HEK293 (cell line): ENCODE data around the gene POLR2L.

Source experiments
- CTCF ChIA-PET: fragments of 350-600 bp; formaldehyde crosslinking; extraction: SDS; loops from one replicate; lab custom pipeline; 2021; ENCODE audit warnings: antibody characterized with exemption; lab: Yijun Ruan, JAX
- POLR2A ChIA-PET: fragments of 300-600 bp; formaldehyde crosslinking; extraction: SDS; loops from one replicate; lab custom pipeline; 2020; ENCODE audit warnings: antibody characterized with exemption, inconsistent platforms; lab: Yijun Ruan, JAX
- H3K27ac ChIP-seq: fragments of 200-500 bp; sonication (Bioruptor generic); 2 replicates; pipeline ENCODE4 v1.5.1; 2014; ENCODE audit warnings: low read depth, low read length, control low read depth, inconsistent platforms; ENCODE audit errors: extremely low read depth
- H3K36me3 ChIP-seq, 2 experiments: fragments of 200-500 bp in 1 of 2; sonication (Bioruptor generic) in 1 of 2; 1 replicate in 1 of 2; 2 replicates in 1 of 2; pipeline ENCODE4 v1.5.1; 2014 to 2017; ENCODE audit warnings: inconsistent platforms in 2 of 2, low read length in 2 of 2; ENCODE audit not compliant: control insufficient read depth in 2 of 2, insufficient read depth in 1 of 2
- H3K4me1 ChIP-seq: fragments of 200-500 bp; sonication (Bioruptor generic); 2 replicates; pipeline ENCODE4 v1.5.1; 2014; ENCODE audit warnings: mild to moderate bottlenecking, low read length, inconsistent platforms; ENCODE audit not compliant: control insufficient read depth, insufficient read depth
- H3K4me3 ChIP-seq: 2 replicates; pipeline ENCODE4 v1.5.1; 2011; ENCODE audit warnings: low read depth, mild to moderate bottlenecking, control low read depth, low read length, moderate library complexity
- H3K9me3 ChIP-seq: fragments of 200-500 bp; sonication (Bioruptor generic); 2 replicates; pipeline ENCODE4 v1.5.1; 2014; ENCODE audit warnings: low read depth, low read length, inconsistent platforms; ENCODE audit not compliant: control insufficient read depth, insufficient read depth
- KLF16 ChIP-seq: fragments of 450-650 bp; formaldehyde crosslinking; IDR thresholded peaks from 2 replicates; pipeline ENCODE4 v1.5.1; 2017; ENCODE audit warnings: missing biosample characterization, missing genetic modification characterization
- KLF8 ChIP-seq: fragments of 450-650 bp; formaldehyde crosslinking; IDR thresholded peaks from 2 replicates; pipeline ENCODE4 v1.5.1; 2016; ENCODE audit warnings: missing biosample characterization, missing genetic modification characterization
- PRDM10 ChIP-seq: fragments of 450-650 bp; formaldehyde crosslinking; IDR thresholded peaks from 2 replicates; pipeline ENCODE4 v1.5.1; 2016; ENCODE audit warnings: missing biosample characterization, missing genetic modification characterization
- TRIM28 ChIP-seq: IDR thresholded peaks from 2 replicates; pipeline ENCODE4 v1.6.1; 2011; ENCODE audit warnings: low read length, control low read depth, borderline replicate concordance
- YY2 ChIP-seq: fragments of 450-650 bp; formaldehyde crosslinking; IDR thresholded peaks from 2 replicates; pipeline ENCODE4 v1.5.1; 2016; ENCODE audit warnings: missing biosample characterization, missing genetic modification characterization
- ZBTB17 ChIP-seq: fragments of 450-650 bp; formaldehyde crosslinking; IDR thresholded peaks from 2 replicates; pipeline ENCODE4 v1.5.1; 2016; ENCODE audit warnings: missing biosample characterization, missing genetic modification characterization
- ZBTB20 ChIP-seq: fragments of 450-650 bp; formaldehyde crosslinking; IDR thresholded peaks from 2 replicates; pipeline ENCODE4 v1.5.1; 2016; ENCODE audit warnings: missing biosample characterization, missing genetic modification characterization
- ZFHX2 ChIP-seq: fragments of 450-650 bp; formaldehyde crosslinking; conservative IDR thresholded peaks from 2 replicates; pipeline ENCODE4 v1.5.1; 2016; ENCODE audit warnings: missing biosample characterization, missing genetic modification characterization
- ZNF155 ChIP-seq: fragments of 450-650 bp; formaldehyde crosslinking; IDR thresholded peaks from 2 replicates; pipeline ENCODE4 v1.5.1; 2016; ENCODE audit warnings: missing biosample characterization, missing genetic modification characterization
- ZNF16 ChIP-seq: fragments of 450-650 bp; formaldehyde crosslinking; IDR thresholded peaks from 2 replicates; pipeline ENCODE4 v1.5.1; 2016; ENCODE audit warnings: low read depth, missing biosample characterization, missing genetic modification characterization
- ZNF214 ChIP-seq: fragments of 450-650 bp; formaldehyde crosslinking; IDR thresholded peaks from 2 replicates; pipeline ENCODE4 v1.5.1; 2017; ENCODE audit warnings: missing biosample characterization, mild to moderate bottlenecking, missing genetic modification characterization, borderline replicate concordance
- ZNF341 ChIP-seq: fragments of 450-650 bp; formaldehyde crosslinking; IDR thresholded peaks from 2 replicates; pipeline ENCODE4; 2016; ENCODE audit warnings: low read depth, missing biosample characterization, missing genetic modification characterization
- ZNF473 ChIP-seq: fragments of 450-650 bp; formaldehyde crosslinking; IDR thresholded peaks from 2 replicates; pipeline ENCODE4 v1.5.1; 2017; ENCODE audit warnings: missing biosample characterization, missing genetic modification characterization
- ZNF544 ChIP-seq: fragments of 450-650 bp; formaldehyde crosslinking; IDR thresholded peaks from 2 replicates; pipeline ENCODE4 v1.5.0; 2017; ENCODE audit warnings: missing biosample characterization, missing genetic modification characterization
- ZNF600 ChIP-seq: fragments of 450-650 bp; formaldehyde crosslinking; IDR thresholded peaks from 2 replicates; pipeline ENCODE4 v1.5.1; 2016; ENCODE audit warnings: missing biosample characterization, missing genetic modification characterization
- ZNF791 ChIP-seq: fragments of 450-650 bp; formaldehyde crosslinking; IDR thresholded peaks from 2 replicates; pipeline ENCODE4 v1.5.1; 2016; ENCODE audit warnings: missing biosample characterization, missing genetic modification characterization
- ZNF837 ChIP-seq: fragments of 450-650 bp; formaldehyde crosslinking; IDR thresholded peaks from 2 replicates; pipeline ENCODE4 v1.5.1; 2016; ENCODE audit warnings: missing biosample characterization, missing genetic modification characterization
- ZSCAN16 ChIP-seq: fragments of 450-650 bp; formaldehyde crosslinking; IDR thresholded peaks from 2 replicates; pipeline ENCODE4 v1.5.1; 2016; ENCODE audit warnings: missing biosample characterization, missing genetic modification characterization
- TF ChIP-seq, protein P1 (sequence below): fragments of 450-650 bp; IDR thresholded peaks from 2 replicates; pipeline ENCODE4 v1.5.1; 2018; ENCODE audit warnings: missing biosample characterization, mild to moderate bottlenecking, missing genetic modification characterization
- TF ChIP-seq, protein P2 (sequence below): fragments of 450-650 bp; formaldehyde crosslinking; IDR thresholded peaks from 2 replicates; pipeline ENCODE4 v1.5.1; 2016; ENCODE audit warnings: missing biosample characterization, missing genetic modification characterization
- TF ChIP-seq, protein P3 (sequence below): fragments of 450-650 bp; formaldehyde crosslinking; IDR thresholded peaks from 2 replicates; pipeline ENCODE4 v1.5.1; 2016; ENCODE audit warnings: missing biosample characterization, missing genetic modification characterization
- TF ChIP-seq, protein P4 (sequence below): fragments of 450-650 bp; formaldehyde crosslinking; IDR thresholded peaks from 2 replicates; pipeline ENCODE4 v1.5.1; 2016; ENCODE audit warnings: missing biosample characterization, missing genetic modification characterization, borderline replicate concordance

Gene POLR2L

GRCh38 chr11:798093-798713 lies 44.1 kb downstream of the POLR2L start, which contains the start of gene SLC25A22 (continued):
- TF ChIP-seq, protein P1, sequence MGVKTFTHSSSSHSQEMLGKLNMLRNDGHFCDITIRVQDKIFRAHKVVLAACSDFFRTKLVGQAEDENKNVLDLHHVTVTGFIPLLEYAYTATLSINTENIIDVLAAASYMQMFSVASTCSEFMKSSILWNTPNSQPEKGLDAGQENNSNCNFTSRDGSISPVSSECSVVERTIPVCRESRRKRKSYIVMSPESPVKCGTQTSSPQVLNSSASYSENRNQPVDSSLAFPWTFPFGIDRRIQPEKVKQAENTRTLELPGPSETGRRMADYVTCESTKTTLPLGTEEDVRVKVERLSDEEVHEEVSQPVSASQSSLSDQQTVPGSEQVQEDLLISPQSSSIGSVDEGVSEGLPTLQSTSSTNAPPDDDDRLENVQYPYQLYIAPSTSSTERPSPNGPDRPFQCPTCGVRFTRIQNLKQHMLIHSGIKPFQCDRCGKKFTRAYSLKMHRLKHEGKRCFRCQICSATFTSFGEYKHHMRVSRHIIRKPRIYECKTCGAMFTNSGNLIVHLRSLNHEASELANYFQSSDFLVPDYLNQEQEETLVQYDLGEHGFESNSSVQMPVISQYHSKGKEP, result no peak
- TF ChIP-seq ZNF544 (tag by site-specific recombination) (no peak), PRDM10 (tag by site-specific recombination) (no peak), ZNF791 (tag by site-specific recombination) (no peak), YY2 (tag by site-specific recombination) (no peak), ZNF473 (no peak)
- TF ChIP-seq, protein P2, sequence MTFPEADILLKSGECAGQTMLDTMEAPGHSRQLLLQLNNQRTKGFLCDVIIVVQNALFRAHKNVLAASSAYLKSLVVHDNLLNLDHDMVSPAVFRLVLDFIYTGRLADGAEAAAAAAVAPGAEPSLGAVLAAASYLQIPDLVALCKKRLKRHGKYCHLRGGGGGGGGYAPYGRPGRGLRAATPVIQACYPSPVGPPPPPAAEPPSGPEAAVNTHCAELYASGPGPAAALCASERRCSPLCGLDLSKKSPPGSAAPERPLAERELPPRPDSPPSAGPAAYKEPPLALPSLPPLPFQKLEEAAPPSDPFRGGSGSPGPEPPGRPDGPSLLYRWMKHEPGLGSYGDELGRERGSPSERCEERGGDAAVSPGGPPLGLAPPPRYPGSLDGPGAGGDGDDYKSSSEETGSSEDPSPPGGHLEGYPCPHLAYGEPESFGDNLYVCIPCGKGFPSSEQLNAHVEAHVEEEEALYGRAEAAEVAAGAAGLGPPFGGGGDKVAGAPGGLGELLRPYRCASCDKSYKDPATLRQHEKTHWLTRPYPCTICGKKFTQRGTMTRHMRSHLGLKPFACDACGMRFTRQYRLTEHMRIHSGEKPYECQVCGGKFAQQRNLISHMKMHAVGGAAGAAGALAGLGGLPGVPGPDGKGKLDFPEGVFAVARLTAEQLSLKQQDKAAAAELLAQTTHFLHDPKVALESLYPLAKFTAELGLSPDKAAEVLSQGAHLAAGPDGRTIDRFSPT (tag by site-specific recombination), result peak; percentile 88
- TF ChIP-seq, protein P3, sequence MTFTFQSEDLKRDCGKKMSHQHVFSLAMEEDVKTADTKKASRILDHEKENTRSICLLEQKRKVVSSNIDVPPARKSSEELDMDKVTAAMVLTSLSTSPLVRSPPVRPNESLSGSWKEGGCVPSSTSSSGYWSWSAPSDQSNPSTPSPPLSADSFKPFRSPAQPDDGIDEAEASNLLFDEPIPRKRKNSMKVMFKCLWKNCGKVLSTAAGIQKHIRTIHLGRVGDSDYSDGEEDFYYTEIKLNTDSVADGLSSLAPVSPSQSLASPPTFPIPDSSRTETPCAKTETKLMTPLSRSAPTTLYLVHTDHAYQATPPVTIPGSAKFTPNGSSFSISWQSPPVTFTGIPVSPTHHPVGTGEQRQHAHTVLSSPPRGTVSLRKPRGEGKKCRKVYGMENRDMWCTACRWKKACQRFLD (tag by site-specific recombination), result no peak
- TF ChIP-seq, protein P4, sequence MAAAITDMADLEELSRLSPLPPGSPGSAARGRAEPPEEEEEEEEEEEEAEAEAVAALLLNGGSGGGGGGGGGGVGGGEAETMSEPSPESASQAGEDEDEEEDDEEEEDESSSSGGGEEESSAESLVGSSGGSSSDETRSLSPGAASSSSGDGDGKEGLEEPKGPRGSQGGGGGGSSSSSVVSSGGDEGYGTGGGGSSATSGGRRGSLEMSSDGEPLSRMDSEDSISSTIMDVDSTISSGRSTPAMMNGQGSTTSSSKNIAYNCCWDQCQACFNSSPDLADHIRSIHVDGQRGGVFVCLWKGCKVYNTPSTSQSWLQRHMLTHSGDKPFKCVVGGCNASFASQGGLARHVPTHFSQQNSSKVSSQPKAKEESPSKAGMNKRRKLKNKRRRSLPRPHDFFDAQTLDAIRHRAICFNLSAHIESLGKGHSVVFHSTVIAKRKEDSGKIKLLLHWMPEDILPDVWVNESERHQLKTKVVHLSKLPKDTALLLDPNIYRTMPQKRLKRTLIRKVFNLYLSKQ, result no peak

GRCh38 chr11:797296-798092 lies 44.8 kb downstream of the POLR2L start:
- peaks cover 0 to 58% of the 10 kb centered on the region in 2 experiments; a peak in 1 of 3 replicates for H3K36me3 ChIP-seq
- no peaks in the 10 kb centered on the region for H3K9me3 ChIP-seq
- ChIA-PET POLR2A (interaction anchor here (0.5 to 1.8 kb wide), 11 partner anchors 9 to 262 kb away, joined by 3 to 10 read pairs (median 3); partner anchors contain the start of genes HRAS, PNPLA2 and RPLP2), CTCF (interaction anchor here (0.9 kb wide), 1 partner anchor 51 kb away, joined by 3 read pairs; no protein-coding TSS in a partner anchor)
- peak overlapping the region; percentile 74; the same call in 1 of the 2 replicates for H3K27ac ChIP-seq
- H3K4me3 ChIP-seq, result peak overlapping the region; percentile 90
- H3K4me1 ChIP-seq, result peaks cover 6% of the 10 kb centered on the region
- TF ChIP-seq KLF16 (tag by site-specific recombination), result 0 out of 2 replicates have a peak, but pooled peaks have one; percentile 25
- no peak for TF ChIP-seq ZNF16
- TF ChIP-seq TRIM28, result 0 out of 2 replicates have a peak, but pooled peaks have one; percentile 38
- peak; percentile 29 for TF ChIP-seq ZFHX2 (tag by site-specific recombination)
- TF ChIP-seq, protein P3 (tag by site-specific recombination), result no peak
- no peak for TF ChIP-seq ZSCAN16 (tag by site-specific recombination)
- no peak for TF ChIP-seq ZNF155 (tag by site-specific recombination)
- peak; percentile 56; the same call in 1 of the 2 replicates for TF ChIP-seq ZBTB17 (tag by site-specific recombination)
- peak; percentile 38 for TF ChIP-seq ZNF600 (tag by site-specific recombination)
- peak; percentile 11; the same call in 1 of the 2 replicates for TF ChIP-seq KLF8 (tag by site-specific recombination)
- TF ChIP-seq ZNF341 (tag by site-specific recombination), result peak; percentile 95
- peak; percentile 93 for TF ChIP-seq ZNF837
- peak; percentile 78 for TF ChIP-seq ZBTB20 (tag by site-specific recombination)
- TF ChIP-seq ZNF214 (tag by site-specific recombination), result no peak
